ENCODE measurements around the gene CBX8. TPM values are rescaled to one million over a fixed set of nuclear protein-coding genes. Genes with fewer than 3 reads are reported as not detected.

CBX8 gene
- total and polyA plus RNA-seq, 2 of the 13 experiments (the other 11 are each of a cell fraction or from before 2014, with no cell fraction given): 0.34 to 12.6 TPM

GRCh38 chr17:79818026-79818758, 21.3 kb upstream of the CBX8 start (continued):
- no peak for TF ChIP-seq ZKSCAN8 (CRISPR knock-in tag; IDR thresholded peaks at IDR 0.05; ENCODE audit: borderline replicate concordance)
- TF ChIP-seq, protein P1, sequence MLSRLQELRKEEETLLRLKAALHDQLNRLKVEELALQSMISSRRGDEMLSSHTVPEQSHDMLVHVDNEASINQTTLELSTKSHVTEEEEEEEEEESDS (CRISPR knock-in tag; IDR thresholded peaks at IDR 0.05; ENCODE audit: borderline replicate concordance): no peak; the same call in 1 of the 2 replicates
- TF ChIP-seq ZNF484 (CRISPR knock-in tag; IDR thresholded peaks at IDR 0.05; ENCODE audit: borderline replicate concordance, low read depth): no peak
- no peak for TF ChIP-seq FOXA1 (IDR thresholded peaks at IDR 0.05)
- no peak for TF ChIP-seq FOXA1 (CRISPR knock-in tag; IDR thresholded peaks at IDR 0.05)
- TF ChIP-seq, protein P2, sequence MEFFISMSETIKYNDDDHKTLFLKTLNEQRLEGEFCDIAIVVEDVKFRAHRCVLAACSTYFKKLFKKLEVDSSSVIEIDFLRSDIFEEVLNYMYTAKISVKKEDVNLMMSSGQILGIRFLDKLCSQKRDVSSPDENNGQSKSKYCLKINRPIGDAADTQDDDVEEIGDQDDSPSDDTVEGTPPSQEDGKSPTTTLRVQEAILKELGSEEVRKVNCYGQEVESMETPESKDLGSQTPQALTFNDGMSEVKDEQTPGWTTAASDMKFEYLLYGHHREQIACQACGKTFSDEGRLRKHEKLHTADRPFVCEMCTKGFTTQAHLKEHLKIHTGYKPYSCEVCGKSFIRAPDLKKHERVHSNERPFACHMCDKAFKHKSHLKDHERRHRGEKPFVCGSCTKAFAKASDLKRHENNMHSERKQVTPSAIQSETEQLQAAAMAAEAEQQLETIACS (CRISPR knock-in tag; IDR thresholded peaks at IDR 0.05): no peak
- no peak for TF ChIP-seq FOXP1 (IDR thresholded peaks at IDR 0.05)
- peak; percentile 14; the same call in 1 of the 2 replicates for TF ChIP-seq FOXP1 (CRISPR knock-in tag; IDR thresholded peaks at IDR 0.05)
- no peak for TF ChIP-seq SCMH1 (CRISPR knock-in tag; IDR thresholded peaks at IDR 0.05; ENCODE audit: borderline replicate concordance)
- no peak for TF ChIP-seq THAP7 (CRISPR knock-in tag; IDR thresholded peaks at IDR 0.05)
- TF ChIP-seq HNF4G (IDR thresholded peaks at IDR 0.05; ENCODE audit: borderline replicate concordance, low read depth, low read length): 0 out of 2 replicates have a peak, but pooled peaks have one; percentile 4
- no peak for TF ChIP-seq HNF4G (CRISPR knock-in tag; IDR thresholded peaks at IDR 0.05; ENCODE audit: borderline replicate concordance, low read depth)
- no peak for TF ChIP-seq PHF8 (CRISPR knock-in tag; IDR thresholded peaks at IDR 0.05)
- TF ChIP-seq ZNF841 (CRISPR knock-in tag; IDR thresholded peaks at IDR 0.05; ENCODE audit: borderline replicate concordance): no peak
- TF ChIP-seq XRCC5 (optimal IDR thresholded peaks at IDR 0.05; ENCODE audit: low read length): no peak
- TF ChIP-seq, protein P3, sequence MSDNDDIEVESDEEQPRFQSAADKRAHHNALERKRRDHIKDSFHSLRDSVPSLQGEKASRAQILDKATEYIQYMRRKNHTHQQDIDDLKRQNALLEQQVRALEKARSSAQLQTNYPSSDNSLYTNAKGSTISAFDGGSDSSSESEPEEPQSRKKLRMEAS (IDR thresholded peaks at IDR 0.05): peak; percentile 96
- 0 out of 2 replicates have a peak, but pooled peaks have one; percentile 13 for TF ChIP-seq NR2F2 (IDR thresholded peaks at IDR 0.05; ENCODE audit: borderline replicate concordance, low read depth)
- TF ChIP-seq ZBED4 (CRISPR knock-in tag; IDR thresholded peaks at IDR 0.05; ENCODE audit: borderline replicate concordance): 0 out of 2 replicates have a peak, but pooled peaks have one; percentile 34
- TF ChIP-seq SAFB2 (CRISPR knock-in tag; IDR thresholded peaks at IDR 0.05; ENCODE audit: borderline replicate concordance, low read depth): peak; percentile 26; the same call in 1 of the 2 replicates
- no peak for TF ChIP-seq ATM (IDR thresholded peaks at IDR 0.05; ENCODE audit: borderline replicate concordance)
- no peak for TF ChIP-seq HOXA7 (CRISPR knock-in tag; IDR thresholded peaks at IDR 0.05)
- no peak for TF ChIP-seq JARID2 (CRISPR knock-in tag; IDR thresholded peaks at IDR 0.05; ENCODE audit: insufficient replicate concordance)
- no peak for TF ChIP-seq ZNF101 (CRISPR knock-in tag; IDR thresholded peaks at IDR 0.05; ENCODE audit: borderline replicate concordance, low read depth)

Measured in HepG2 (cell line).